GM12801 (cell line): Measurements from ENCODE around the gene SOWAHD.

Experiments used
- CTCF ChIP-seq: IDR thresholded peaks from one replicate; pipeline ENCODE4 v1.5.1; 2011; ENCODE audit warnings: control low read depth; ENCODE audit not compliant: insufficient read length; ENCODE audit errors: extremely low read depth

Gene SOWAHD, protein sequence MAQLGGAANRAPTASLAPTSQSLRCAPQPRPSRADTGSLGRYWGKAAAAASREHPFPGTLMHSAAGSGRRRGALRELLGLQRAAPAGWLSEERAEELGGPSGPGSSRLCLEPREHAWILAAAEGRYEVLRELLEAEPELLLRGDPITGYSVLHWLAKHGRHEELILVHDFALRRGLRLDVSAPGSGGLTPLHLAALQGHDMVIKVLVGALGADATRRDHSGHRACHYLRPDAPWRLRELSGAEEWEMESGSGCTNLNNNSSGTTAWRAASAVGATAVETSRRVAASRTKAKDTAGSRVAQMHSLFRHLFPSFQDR

DNA sequence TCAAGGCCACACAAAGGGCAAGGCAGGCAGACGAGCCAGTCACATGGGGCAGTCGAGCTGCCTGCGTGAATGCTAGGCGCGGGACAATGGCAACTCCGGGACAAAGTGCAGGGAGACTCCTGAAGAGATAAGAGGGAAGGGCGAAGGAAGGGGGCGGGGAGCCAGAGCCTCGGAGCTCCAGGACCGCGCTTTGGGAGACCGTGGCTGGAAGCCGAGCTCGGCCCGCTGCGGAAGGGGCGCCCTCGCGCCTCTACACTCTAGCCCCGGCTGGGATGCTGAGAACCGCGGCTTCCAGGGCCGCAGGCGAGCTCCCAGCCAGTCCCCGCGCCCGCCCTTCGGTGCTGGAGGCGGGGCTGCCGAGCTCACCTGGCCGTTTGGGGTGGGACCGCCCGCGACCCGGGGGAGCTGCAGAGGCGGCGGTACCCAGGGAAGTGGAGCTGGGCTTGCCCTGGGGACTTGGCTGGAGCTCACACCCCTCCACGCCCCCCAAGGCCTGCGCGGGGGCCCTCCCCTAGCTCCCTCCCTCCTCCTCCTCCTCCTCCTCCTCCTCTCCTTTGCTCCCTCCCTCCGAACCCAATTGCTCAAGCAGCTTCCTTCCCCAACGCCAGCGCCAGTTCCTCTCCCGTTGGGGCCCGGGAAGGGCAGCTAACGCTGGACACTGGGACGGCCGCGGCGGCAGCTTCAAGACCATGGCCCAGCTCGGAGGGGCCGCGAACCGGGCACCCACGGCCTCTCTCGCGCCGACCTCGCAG, at the start of gene SOWAHD:
TSS of gene SOWAHD (plus strand) at position 610 of the 752 bp plus-strand sequence. CDS start at position 690, 80 bp downstream.
- TF ChIP-seq CTCF = no peak

- TF ChIP-seq CTCF = no peak
Measured at GRCh38 chrX:119708936-119709335, 49.5 kb upstream of the SOWAHD start.

DNA sequence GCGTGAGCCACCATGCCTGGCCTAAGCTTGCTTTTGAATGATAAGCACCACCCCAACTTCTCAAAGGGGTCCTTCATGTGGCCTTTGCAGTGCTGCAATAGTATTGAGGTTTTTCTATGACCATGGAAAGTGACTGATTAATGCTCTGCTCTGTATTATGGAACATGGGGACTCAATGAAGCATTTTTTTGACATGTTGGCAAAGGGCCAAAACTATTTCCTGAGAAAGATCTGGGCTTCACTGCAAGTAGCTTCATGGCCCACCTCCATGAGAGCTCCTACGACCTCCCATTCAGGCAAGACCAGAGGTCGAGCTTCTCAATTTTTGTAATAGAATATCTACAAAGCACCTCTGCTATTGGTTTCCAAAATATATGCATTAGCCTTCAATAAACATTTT, 48.8 kb upstream of the SOWAHD start:
- TF ChIP-seq CTCF = no peak

DNA sequence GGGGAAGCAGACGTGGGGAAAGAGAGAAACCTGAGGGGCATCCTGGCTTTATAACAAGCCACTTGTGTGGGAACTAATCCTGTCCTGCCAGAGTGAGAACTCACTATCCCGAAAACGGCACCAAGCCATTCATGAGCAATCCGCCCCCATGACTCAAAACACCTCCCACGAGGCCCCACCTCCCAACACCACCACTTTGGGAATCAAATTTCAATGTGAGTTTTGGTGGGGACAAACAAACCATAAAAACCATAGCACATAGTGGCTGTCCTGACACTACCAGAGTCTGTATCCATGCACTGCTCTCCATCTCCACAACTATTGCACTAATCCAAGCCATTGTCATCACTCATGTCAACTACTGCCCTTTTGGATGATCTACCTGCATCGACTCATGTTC, 36.9 kb upstream of the SOWAHD start:
- no peak for TF ChIP-seq CTCF

- no peak for TF ChIP-seq CTCF
Measured at GRCh38 chrX:119721926-119722325, 36.5 kb upstream of the SOWAHD start.

DNA sequence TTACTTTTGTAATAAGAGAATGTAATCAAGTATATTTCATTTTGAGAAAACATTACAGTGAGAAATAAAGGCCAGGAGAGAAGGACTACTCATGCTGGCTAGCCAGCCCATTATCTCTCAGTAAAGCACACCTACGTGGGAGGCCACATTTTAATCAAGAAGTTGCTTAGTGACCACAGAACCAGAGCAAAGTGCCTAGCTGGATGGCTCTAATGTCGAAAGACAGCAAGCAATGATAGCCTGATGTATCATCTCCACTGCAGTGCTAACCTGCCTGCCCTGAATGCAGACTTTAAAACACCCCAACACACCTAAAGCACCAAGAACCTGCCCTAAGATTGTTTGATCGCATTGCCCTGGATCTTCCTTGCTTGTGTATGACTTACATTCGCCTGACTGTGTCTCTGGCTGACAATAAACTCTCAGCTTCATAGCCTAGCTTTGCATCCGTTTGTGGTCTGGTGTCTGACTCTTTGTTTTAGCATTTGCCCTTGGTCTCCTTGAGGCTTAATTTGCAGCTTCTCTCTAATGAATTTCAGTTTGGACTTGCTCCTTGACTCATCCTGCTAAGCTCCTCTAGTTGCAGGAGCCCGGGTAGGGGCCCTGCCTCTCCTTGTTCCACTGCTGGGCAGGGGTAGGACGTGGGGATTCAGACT, 31.4 kb upstream of the SOWAHD start:
- no peak for TF ChIP-seq CTCF

DNA sequence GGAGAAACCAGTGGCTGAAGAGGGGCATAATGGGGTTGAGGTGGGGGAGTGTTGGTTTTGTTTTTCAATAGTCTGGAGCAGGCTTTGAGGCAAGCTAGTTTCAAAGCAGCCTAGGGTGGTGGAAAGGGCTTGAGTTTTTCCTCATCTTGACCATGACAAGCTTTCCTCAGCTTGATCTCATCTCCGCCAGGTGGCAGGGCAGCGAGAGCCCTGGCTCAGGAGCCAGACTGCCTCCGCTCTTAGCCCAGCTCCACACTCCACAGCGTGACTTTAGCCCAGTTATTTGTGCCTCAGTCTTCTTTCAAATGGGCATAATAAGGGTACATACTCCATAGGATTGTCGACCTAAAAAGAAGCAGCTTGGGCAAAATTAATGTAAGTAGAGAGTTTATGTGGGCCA, 29.9 kb upstream of the SOWAHD start:
- no peak for TF ChIP-seq CTCF
